ENCODE results near the gene RGMA. TPM values are rescaled to one million over a fixed set of nuclear protein-coding genes. Genes with fewer than 3 reads are reported as not detected.

RGMA gene
- total RNA-seq, 1 donor from 2014 or later: 6.2 TPM

DNA sequence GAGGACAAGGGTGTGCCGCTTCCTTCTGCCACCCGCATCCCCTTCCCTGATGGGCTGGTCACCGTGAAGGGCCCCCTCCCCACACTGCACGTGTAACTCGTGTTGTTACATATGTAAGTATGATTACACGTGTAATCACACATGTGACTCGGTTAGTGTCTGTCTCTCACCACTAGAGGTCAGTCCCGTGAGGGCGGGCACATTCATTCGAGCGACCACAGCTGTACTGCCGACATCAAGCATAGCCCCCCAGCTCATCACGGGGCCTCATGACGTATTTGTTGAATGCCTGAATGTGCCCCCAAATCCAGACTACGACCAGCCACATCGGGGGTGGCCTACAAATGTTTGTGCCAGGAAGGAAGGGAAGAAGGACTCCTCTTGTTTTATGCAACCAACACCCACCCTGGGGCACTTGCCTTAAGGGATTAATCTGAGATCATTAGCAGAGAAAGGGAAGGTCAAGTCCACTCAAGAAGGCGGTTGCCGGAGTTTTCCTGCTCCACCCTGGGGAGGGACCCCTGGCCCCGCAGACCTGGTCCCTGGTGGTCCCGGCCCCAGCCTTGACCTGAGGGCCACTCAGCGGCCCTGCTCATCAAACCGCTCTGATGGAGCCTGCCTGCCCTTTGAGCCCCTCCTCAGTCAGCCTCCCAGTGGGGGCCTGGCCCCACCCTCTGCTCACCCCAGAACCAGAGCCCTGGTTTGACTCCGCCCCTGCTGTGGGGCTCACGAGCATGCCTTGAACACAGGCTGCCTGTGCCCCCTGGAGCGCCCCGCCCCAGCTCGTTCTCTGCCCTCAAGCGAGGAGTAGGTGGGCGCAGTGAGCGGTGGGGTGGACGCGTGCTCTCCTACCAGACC, 52.8 kb downstream of the RGMA start:
- H3K79me2 ChIP-seq (ENCODE audit: insufficient read depth, low read length): no peaks in the 10 kb centered on the region
- no peaks in the 10 kb centered on the region for H3K4me1 Mint-ChIP-seq (ENCODE audit: low read depth, unreplicated experiment)
- no peak for FAIRE-seq

DNA sequence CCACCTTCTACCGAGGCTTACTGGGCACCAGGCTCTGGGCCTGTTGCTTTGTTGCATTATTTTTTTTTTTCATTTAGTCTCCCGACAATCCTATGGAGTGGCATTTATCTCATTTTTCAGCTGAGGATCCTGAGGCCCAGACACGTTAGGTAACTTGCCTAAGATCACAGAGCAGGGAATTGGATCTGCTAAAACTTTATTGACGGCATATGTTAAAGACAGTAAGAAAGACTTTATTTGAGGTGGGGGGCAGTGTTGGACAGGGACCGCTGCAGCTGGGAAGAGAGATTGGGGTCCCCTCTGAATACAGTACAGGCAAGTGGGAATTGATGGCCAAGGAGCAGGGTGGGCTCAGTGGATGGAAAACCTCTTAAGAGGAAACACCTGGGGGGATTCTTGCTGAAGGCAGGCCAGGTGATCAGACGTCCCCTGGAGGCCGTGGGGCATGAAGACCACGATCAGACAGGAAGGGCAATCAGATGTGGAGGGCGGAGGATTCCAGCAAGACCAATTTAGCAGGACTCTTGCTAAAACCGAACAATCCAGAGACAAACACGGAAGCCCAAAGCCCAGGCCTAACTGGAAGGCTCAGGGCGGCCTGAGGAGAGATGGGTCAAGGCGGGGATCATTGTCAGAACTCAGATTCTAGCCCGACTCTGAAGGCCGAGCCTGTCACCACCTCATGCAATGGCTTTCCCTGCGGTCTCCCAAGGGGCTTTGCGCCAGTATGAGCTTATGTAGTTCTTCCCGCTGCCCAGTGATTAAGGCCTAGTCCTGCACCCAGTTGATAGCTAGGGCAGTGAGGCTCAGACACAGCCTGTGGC, 53.7 kb downstream of the RGMA start:
- Mint-ChIP-seq H3K27me3 (ENCODE audit: low read depth, unreplicated experiment) (peaks cover 2% of the 10 kb centered on the region), H3K27ac (ENCODE audit: unreplicated experiment) (no peak overlapping the region)

More for the DNA sequence above, 52.8 kb downstream of the RGMA start:
- H3K27me3 Mint-ChIP-seq (ENCODE audit: low read depth, unreplicated experiment): peaks cover 2% of the 10 kb centered on the region
- Histone ChIP-seq H3K27me3 (ENCODE audit: insufficient read depth, low read length) (peaks cover 6% of the 10 kb centered on the region), H3K9me3 (ENCODE audit: insufficient read depth, low read depth, low read length) (no peaks in the 10 kb centered on the region), H3K9ac (ENCODE audit: low read length) (no peak overlapping the region), H3K27ac (ENCODE audit: low read depth, low read length) (no peak overlapping the region), H3K36me3 (ENCODE audit: insufficient read depth, low read length) (no peaks in the 10 kb centered on the region), H4K20me1 (ENCODE audit: insufficient read depth, low read length) (no peaks in the 10 kb centered on the region), H2AFZ (ENCODE audit: low read depth, low read length) (no peak overlapping the region), H3K4me2 (ENCODE audit: low read length) (no peak overlapping the region), H3K4me3 (ENCODE audit: insufficient read depth, low read depth, low read length) (no peak overlapping the region), H3K4me1 (ENCODE audit: insufficient read depth, low read length) (no peaks in the 10 kb centered on the region)
- no peak for DNase-seq (ENCODE audit: low read depth)
- no peak overlapping the region for H3K4me3 Mint-ChIP-seq (ENCODE audit: unreplicated experiment)
- TF ChIP-seq, protein P1, sequence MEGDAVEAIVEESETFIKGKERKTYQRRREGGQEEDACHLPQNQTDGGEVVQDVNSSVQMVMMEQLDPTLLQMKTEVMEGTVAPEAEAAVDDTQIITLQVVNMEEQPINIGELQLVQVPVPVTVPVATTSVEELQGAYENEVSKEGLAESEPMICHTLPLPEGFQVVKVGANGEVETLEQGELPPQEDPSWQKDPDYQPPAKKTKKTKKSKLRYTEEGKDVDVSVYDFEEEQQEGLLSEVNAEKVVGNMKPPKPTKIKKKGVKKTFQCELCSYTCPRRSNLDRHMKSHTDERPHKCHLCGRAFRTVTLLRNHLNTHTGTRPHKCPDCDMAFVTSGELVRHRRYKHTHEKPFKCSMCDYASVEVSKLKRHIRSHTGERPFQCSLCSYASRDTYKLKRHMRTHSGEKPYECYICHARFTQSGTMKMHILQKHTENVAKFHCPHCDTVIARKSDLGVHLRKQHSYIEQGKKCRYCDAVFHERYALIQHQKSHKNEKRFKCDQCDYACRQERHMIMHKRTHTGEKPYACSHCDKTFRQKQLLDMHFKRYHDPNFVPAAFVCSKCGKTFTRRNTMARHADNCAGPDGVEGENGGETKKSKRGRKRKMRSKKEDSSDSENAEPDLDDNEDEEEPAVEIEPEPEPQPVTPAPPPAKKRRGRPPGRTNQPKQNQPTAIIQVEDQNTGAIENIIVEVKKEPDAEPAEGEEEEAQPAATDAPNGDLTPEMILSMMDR (IDR thresholded peaks at IDR 0.05; ENCODE audit: insufficient read depth, low read depth, low read length): peak; percentile 37
- no peak for TF ChIP-seq EZH2 (IDR thresholded peaks at IDR 0.05; ENCODE audit: insufficient read depth, low read length)
- peaks cover 3% of the 10 kb centered on the region for H3K9me3 Mint-ChIP-seq (ENCODE audit: unreplicated experiment)
- peaks cover 3% of the 10 kb centered on the region for H3K36me3 Mint-ChIP-seq (ENCODE audit: low read depth, unreplicated experiment)
- H3K27ac Mint-ChIP-seq (ENCODE audit: unreplicated experiment): no peak overlapping the region

More for the DNA sequence above, 53.7 kb downstream of the RGMA start:
- FAIRE-seq (no peak), DNase-seq (ENCODE audit: low read depth) (no peak)
- H4K20me1 ChIP-seq (ENCODE audit: insufficient read depth, low read length): peaks cover 3% of the 10 kb centered on the region
- Mint-ChIP-seq H3K4me3 (ENCODE audit: unreplicated experiment) (no peak overlapping the region), H3K36me3 (ENCODE audit: low read depth, unreplicated experiment) (peaks cover 3% of the 10 kb centered on the region), H3K9me3 (ENCODE audit: unreplicated experiment) (peaks cover 3% of the 10 kb centered on the region), H3K4me1 (ENCODE audit: low read depth, unreplicated experiment) (peaks cover 5% of the 10 kb centered on the region)
- H3K9ac ChIP-seq (ENCODE audit: low read length): no peak overlapping the region
- no peak overlapping the region for H3K4me2 ChIP-seq (ENCODE audit: low read length)
- no peaks in the 10 kb centered on the region for H3K4me1 ChIP-seq (ENCODE audit: insufficient read depth, low read length)
- no peak overlapping the region for H3K27ac ChIP-seq (ENCODE audit: low read depth, low read length)
- H3K79me2 ChIP-seq (ENCODE audit: insufficient read depth, low read length): no peaks in the 10 kb centered on the region
- H3K9me3 ChIP-seq (ENCODE audit: insufficient read depth, low read depth, low read length): no peaks in the 10 kb centered on the region
- TF ChIP-seq, protein P1 (IDR thresholded peaks at IDR 0.05; ENCODE audit: insufficient read depth, low read depth, low read length): no peak
- TF ChIP-seq EZH2 (IDR thresholded peaks at IDR 0.05; ENCODE audit: insufficient read depth, low read length): no peak
- no peak overlapping the region for H3K4me3 ChIP-seq (ENCODE audit: insufficient read depth, low read depth, low read length)
- H3K36me3 ChIP-seq (ENCODE audit: insufficient read depth, low read length): no peaks in the 10 kb centered on the region
- no peak overlapping the region for H2AFZ ChIP-seq (ENCODE audit: low read depth, low read length)
- peaks cover 4% of the 10 kb centered on the region for H3K27me3 ChIP-seq (ENCODE audit: insufficient read depth, low read length)
